Measurements from ENCODE around the gene QRICH2. TPM values are rescaled to one million over a fixed set of nuclear protein-coding genes. Genes with fewer than 3 reads are reported as not detected.
"Not testable (repeated sequence)": the region's sequence is repeated elsewhere in the genome, so short reads cannot be mapped to it uniquely, and the experiment has no call there.

The QRICH2 gene
- total RNA-seq, 1 donor from 2014 or later = 12.3 TPM

- Mint-ChIP-seq H3K4me1 (peaks cover 24% of the 10 kb centered on the region), H3K9me3 (no peaks in the 10 kb centered on the region), H3K4me3 (no peak overlapping the region), H3K27ac (ENCODE audit: unreplicated experiment) (no peak overlapping the region), H3K27me3 (ENCODE audit: low read depth) (no peaks in the 10 kb centered on the region), H3K36me3 (ENCODE audit: low read depth) (no peaks in the 10 kb centered on the region)
- TF ChIP-seq, protein P1, sequence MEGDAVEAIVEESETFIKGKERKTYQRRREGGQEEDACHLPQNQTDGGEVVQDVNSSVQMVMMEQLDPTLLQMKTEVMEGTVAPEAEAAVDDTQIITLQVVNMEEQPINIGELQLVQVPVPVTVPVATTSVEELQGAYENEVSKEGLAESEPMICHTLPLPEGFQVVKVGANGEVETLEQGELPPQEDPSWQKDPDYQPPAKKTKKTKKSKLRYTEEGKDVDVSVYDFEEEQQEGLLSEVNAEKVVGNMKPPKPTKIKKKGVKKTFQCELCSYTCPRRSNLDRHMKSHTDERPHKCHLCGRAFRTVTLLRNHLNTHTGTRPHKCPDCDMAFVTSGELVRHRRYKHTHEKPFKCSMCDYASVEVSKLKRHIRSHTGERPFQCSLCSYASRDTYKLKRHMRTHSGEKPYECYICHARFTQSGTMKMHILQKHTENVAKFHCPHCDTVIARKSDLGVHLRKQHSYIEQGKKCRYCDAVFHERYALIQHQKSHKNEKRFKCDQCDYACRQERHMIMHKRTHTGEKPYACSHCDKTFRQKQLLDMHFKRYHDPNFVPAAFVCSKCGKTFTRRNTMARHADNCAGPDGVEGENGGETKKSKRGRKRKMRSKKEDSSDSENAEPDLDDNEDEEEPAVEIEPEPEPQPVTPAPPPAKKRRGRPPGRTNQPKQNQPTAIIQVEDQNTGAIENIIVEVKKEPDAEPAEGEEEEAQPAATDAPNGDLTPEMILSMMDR (conservative IDR thresholded peaks at IDR 0.05) = no peak
- DNase-seq (ENCODE audit: low read depth, low spot score) = no peak
Measured at GRCh38 chr17:76250141-76250540, 57.9 kb downstream of the QRICH2 start.

- no peaks in the 10 kb centered on the region for H3K36me3 Mint-ChIP-seq (ENCODE audit: low read depth)
- no peak for DNase-seq (ENCODE audit: low read depth, low spot score)
- H3K9me3 Mint-ChIP-seq = no peaks in the 10 kb centered on the region
- TF ChIP-seq, protein P1 (conservative IDR thresholded peaks at IDR 0.05) = no peak
- H3K27me3 Mint-ChIP-seq (ENCODE audit: low read depth) = no peaks in the 10 kb centered on the region
- no peak overlapping the region for H3K27ac Mint-ChIP-seq (ENCODE audit: unreplicated experiment)
- no peak overlapping the region for H3K4me3 Mint-ChIP-seq
- H3K4me1 Mint-ChIP-seq = peaks cover 23% of the 10 kb centered on the region
Measured at GRCh38 chr17:76248013-76248782, 59.9 kb downstream of the QRICH2 start.

DNA sequence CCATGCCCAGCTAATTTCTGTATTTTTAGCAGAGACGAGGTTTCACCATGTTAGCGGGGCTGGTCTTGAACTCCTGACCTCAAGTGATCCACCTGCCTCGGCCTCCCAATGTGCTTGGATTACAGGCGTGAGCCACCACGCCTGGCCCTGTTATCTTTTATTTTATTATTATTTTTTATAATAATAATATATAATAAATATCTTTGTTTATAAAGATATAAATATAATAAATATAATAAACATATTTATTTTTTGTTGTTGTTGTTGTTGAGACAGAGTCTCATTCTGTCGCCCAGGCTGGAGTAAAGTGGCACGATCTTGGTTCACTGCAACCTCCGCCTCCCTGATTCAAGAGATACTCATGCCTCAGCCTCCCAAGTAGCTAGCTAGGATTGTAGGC, 60.8 kb downstream of the QRICH2 start:
- no peak for DNase-seq (ENCODE audit: low read depth, low spot score)
- Mint-ChIP-seq H3K4me3 (no peak overlapping the region), H3K27ac (ENCODE audit: unreplicated experiment) (no peak overlapping the region), H3K27me3 (ENCODE audit: low read depth) (no peaks in the 10 kb centered on the region), H3K36me3 (ENCODE audit: low read depth) (no peaks in the 10 kb centered on the region), H3K9me3 (no peaks in the 10 kb centered on the region), H3K4me1 (peaks cover 19% of the 10 kb centered on the region)
- TF ChIP-seq, protein P1 (conservative IDR thresholded peaks at IDR 0.05) = no peak

GRCh38 chr17:76246080-76247066, 61.7 kb downstream of the QRICH2 start:
- H3K27ac Mint-ChIP-seq (ENCODE audit: unreplicated experiment) = no peak overlapping the region

DNA sequence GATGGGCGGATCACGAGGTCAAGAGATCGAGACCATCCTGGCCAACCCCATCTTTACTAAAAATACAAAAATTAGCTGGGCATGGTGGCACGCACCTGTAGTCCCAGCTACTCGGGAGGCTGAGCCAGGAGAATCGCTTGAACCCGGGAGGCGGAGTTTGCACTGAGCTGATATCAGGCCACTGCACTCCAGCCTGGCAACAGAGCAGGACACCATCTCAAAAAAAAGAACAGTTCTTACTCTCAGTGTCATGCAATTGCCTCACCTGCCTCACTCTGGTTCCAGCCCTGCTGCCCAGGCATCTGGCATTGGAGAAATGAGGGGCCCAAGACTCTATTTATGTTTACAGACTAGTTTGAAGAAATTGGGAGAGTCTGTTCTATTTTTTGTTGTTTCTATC, 63.4 kb downstream of the QRICH2 start:
- peaks cover 24% of the 10 kb centered on the region for H3K4me1 Mint-ChIP-seq
- not testable (repeated sequence) for H3K27ac Mint-ChIP-seq (ENCODE audit: unreplicated experiment); H3K36me3 Mint-ChIP-seq (ENCODE audit: low read depth); H3K27me3 Mint-ChIP-seq (ENCODE audit: low read depth); H3K9me3 Mint-ChIP-seq; H3K4me3 Mint-ChIP-seq; DNase-seq (ENCODE audit: low read depth, low spot score)

More at GRCh38 chr17:76246080-76247066, 61.7 kb downstream of the QRICH2 start:
- Mint-ChIP-seq H3K4me1 (peaks cover 17% of the 10 kb centered on the region), H3K4me3 (peak overlapping the region; percentile 5), H3K27me3 (ENCODE audit: low read depth) (no peaks in the 10 kb centered on the region), H3K9me3 (no peaks in the 10 kb centered on the region), H3K36me3 (ENCODE audit: low read depth) (no peaks in the 10 kb centered on the region)
- TF ChIP-seq, protein P1 (conservative IDR thresholded peaks at IDR 0.05) = no peak
- DNase-seq (ENCODE audit: low read depth, low spot score) = no peak
